Heart left ventricle (tissue), 13 donors: Measurements from ENCODE around the gene FAM222A.

Experiments
- CTCF ChIP-seq, 12 donors: fragments of 200-600 bp; sonication (generic) in 4 of 12; IDR thresholded peaks; one replicate each; pipeline versions ENCODE4 v1.5.0 to v1.8.0; 2018 to 2022; ENCODE audit warnings: antibody characterized with exemption in 12 of 12, mild to moderate bottlenecking in 5 of 12
- POLR2A ChIP-seq, 2 donors: fragments of 450-650 bp; IDR thresholded peaks; one replicate each; pipeline ENCODE4 v1.6.1; 2017; ENCODE audit warnings: antibody characterized with exemption in 2 of 2, mild to moderate bottlenecking in 2 of 2, moderate library complexity in 2 of 2
- donor health status: ischemic (EF 13 %, LVEDD 7.1; RV severe dilation, severe dysfunction).
- donor health status: DM: no; HTN: yes; CAD: no.
- donor health status: DM: no; HTN: no; CAD: no.
- donor health status: ischemic (EF 25% LVEDD 6.9; RV normal size, moderate dysfunction).
- donor health status: ischemic (EF 25% LVEDD 5.7; RV mildly dilated, moderate dysfunction).
- donor health status: ischemic (EF 35%, LVEDD 5.7; RV mildly dilated, moderate dysfunction).
- donor health status: nonischemic (EF 11% LVEDD 7.7; RV severe dilation, severe dysfunction).
- donor health status: DM: yes; HTN: yes; CAD: no.
- donor health status: PGD.
- donor health status: ischemic (EF 29% LVEDD 5.4; RV normal size, mild dysfunction).
- donor health status: nonischemic (EF 23%, LVEDD 6.1; RV moderate dilation, normal function).

GRCh38 chr12:109695416-109695815 is 18.2 kb upstream of the FAM222A start:
- TF ChIP-seq CTCF (IDR thresholded peaks at IDR 0.05) = no peak
- no peak for TF ChIP-seq POLR2A (IDR thresholded peaks at IDR 0.05)
